B cell (primary cell): ENCODE measurements around the gene CASP1. TPM values are rescaled to one million over a fixed set of nuclear protein-coding genes. Genes with fewer than 3 reads are reported as not detected.

ENCODE experiments used
- ATAC-seq: fragments of 200-7000 bp; cut with Tn5 transposase; one replicate; pipeline ENCODE4 v1.10.0; 2021; ENCODE audit warnings: low read depth, mild to moderate bottlenecking, moderate number of reproducible peaks, moderate library complexity
- CTCF ChIA-PET: fragments of 350-600 bp; sonication (Branson Sonifier 250); formaldehyde crosslinking; loops from one replicate; lab custom pipeline; 2021; ENCODE audit warnings: antibody characterized with exemption, inconsistent platforms; lab: Charles Lee
- POLR2A ChIA-PET: fragments of 350-600 bp; sonication (Branson Sonifier 250); formaldehyde crosslinking; loops from one replicate; lab custom pipeline; 2021; ENCODE audit warnings: antibody characterized with exemption; lab: Charles Lee
- DNase-seq: peaks from one replicate; pipeline ENCODE4 v3.0.0; 2013
- H2AFZ ChIP-seq: 2 replicates; pipeline ENCODE4 v1.6.1; 2012; ENCODE audit warnings: mild to moderate bottlenecking, low read depth, low read length; ENCODE audit not compliant: insufficient read depth, poor library complexity, severe bottlenecking
- H3K27ac ChIP-seq, 2 donors: 1 replicate in 1 of 2; 2 replicates in 1 of 2; pipeline ENCODE4 v1.5.1; 2012 to 2013; ENCODE audit warnings: low read length in 2 of 2, mild to moderate bottlenecking in 2 of 2, moderate library complexity in 1 of 2
- H3K27me3 ChIP-seq, 4 experiments: fragments of 200-600 bp in 1 of 4; sonication (generic) in 1 of 4; replicated peaks in 1 of 4; 1 replicate in 2 of 4; 2 replicates in 2 of 4; pipeline versions ENCODE4 v1.6.1 to v1.7.0; 2013 to 2016; ENCODE audit warnings: low read length in 3 of 4, mild to moderate bottlenecking in 2 of 4, mixed read lengths in 1 of 4, moderate library complexity in 1 of 4; ENCODE audit not compliant: insufficient read depth in 4 of 4, control insufficient read depth in 3 of 4; ENCODE audit errors: control extremely low read depth in 1 of 4
- H3K36me3 ChIP-seq, 2 experiments: replicated peaks in 1 of 2; 1 replicate in 1 of 2; 2 replicates in 1 of 2; pipeline versions ENCODE4 v1.6.1 to v1.7.1; 2013; ENCODE audit warnings: low read length in 1 of 2; ENCODE audit not compliant: insufficient read depth in 2 of 2, control insufficient read depth in 1 of 2; ENCODE audit errors: control extremely low read depth in 1 of 2, extremely low read depth in 1 of 2
- H3K4me1 ChIP-seq, 2 donors: fragments of 200-600 bp in 1 of 2; sonication (generic) in 1 of 2; 1 replicate in 1 of 2; 2 replicates in 1 of 2; pipeline versions ENCODE4 v1.5.1 to v1.6.1; 2013 to 2017; ENCODE audit warnings: low read length in 2 of 2; ENCODE audit not compliant: control insufficient read depth in 2 of 2, insufficient read depth in 2 of 2
- H3K4me2 ChIP-seq: replicated peaks from 2 replicates; pipeline ENCODE3; 2012; ENCODE audit warnings: mild to moderate bottlenecking, low read depth, low read length; ENCODE audit not compliant: poor library complexity, severe bottlenecking
- H3K4me3 ChIP-seq, 5 experiments: fragments of 200-600 bp in 1 of 5; sonication (generic) in 1 of 5; 1 replicate in 3 of 5; 2 replicates in 2 of 5; pipeline versions ENCODE4 v1.5.1 to v1.7.0; 2011 to 2016; ENCODE audit warnings: low read length in 4 of 5, mild to moderate bottlenecking in 4 of 5, low read depth in 2 of 5, control low read depth in 1 of 5, moderate library complexity in 1 of 5; ENCODE audit not compliant: insufficient read depth in 1 of 5; ENCODE audit errors: control extremely low read depth in 1 of 5, extremely low read depth in 1 of 5
- H3K79me2 ChIP-seq: fragments of 200-600 bp; sonication (generic); one replicate; pipeline ENCODE4 v1.6.0; 2016; ENCODE audit warnings: low read length; ENCODE audit not compliant: control insufficient read depth, insufficient read depth
- H3K9ac ChIP-seq: fragments of 200-600 bp; sonication (generic); 2 replicates; pipeline ENCODE4 v1.6.1; 2017; ENCODE audit warnings: mild to moderate bottlenecking, low read length, moderate library complexity
- H3K9me3 ChIP-seq, 3 donors: one replicate each; pipeline versions ENCODE4 v1.6.1 to v1.7.1; 2013; ENCODE audit warnings: low read length in 2 of 3; ENCODE audit not compliant: control insufficient read depth in 2 of 3, insufficient read depth in 1 of 3; ENCODE audit errors: control extremely low read depth in 1 of 3
- H4K20me1 ChIP-seq: 2 replicates; pipeline ENCODE4 v1.6.0; 2012; ENCODE audit warnings: mild to moderate bottlenecking, low read length; ENCODE audit not compliant: insufficient read depth, control insufficient read depth, poor library complexity, severe bottlenecking
- H3K27ac Mint-ChIP-seq: one replicate; pipeline ENCODE4 v1.8.0; 2021; ENCODE audit warnings: mixed read lengths
- H3K27me3 Mint-ChIP-seq: one replicate; pipeline ENCODE4 v1.8.0; 2021; ENCODE audit warnings: mixed read lengths
- H3K4me1 Mint-ChIP-seq: one replicate; pipeline ENCODE4 v1.8.0; 2021; ENCODE audit warnings: mixed read lengths
- H3K4me3 Mint-ChIP-seq: one replicate; pipeline ENCODE4 v1.8.0; 2021; ENCODE audit warnings: mixed read lengths
- H3K9me3 Mint-ChIP-seq: one replicate; pipeline ENCODE4 v1.8.0; 2022; ENCODE audit warnings: mixed read lengths; ENCODE audit not compliant: insufficient read depth
- CTCF ChIP-seq: fragments of 200-600 bp; IDR thresholded peaks from one replicate; pipeline ENCODE4 v1.8.0; 2022; ENCODE audit warnings: antibody characterized with exemption, mild to moderate bottlenecking
- EZH2 ChIP-seq: IDR thresholded peaks from 2 replicates; pipeline ENCODE4 v1.6.1; 2012; ENCODE audit warnings: borderline replicate concordance, low read depth, mild to moderate bottlenecking, moderate library complexity, low read length; ENCODE audit not compliant: insufficient read depth, poor library complexity, severe bottlenecking
- WGBS: methylation state at CpG from one replicate; pipeline ENCODE4 v1.1.5; 2013; ENCODE audit warnings: missing lambda C conversion rate; ENCODE audit not compliant: insufficient coverage; 5-methylcytosine and 5-hydroxymethylcytosine counted together
- intact Hi-C: fragments of 100-400 bp; cut with micrococcal nuclease; formaldehyde crosslinking; loops from one replicate; pipeline ENCODE4 v1.10.0; 2022
- polyA plus RNA-seq: library from polyadenylated mRNA; depleted of rRNA; stranded (reverse); fragments of >200 nt; gene quantifications from 2 replicates; pipeline ENCODE4 v1.2.3, GENCODE V29; 2012
- total RNA-seq, 2 donors: library from RNA; stranded (reverse); fragments of 120-200 nt in 1 of 2; gene quantifications; 1 replicate in 1 of 2; 2 replicates in 1 of 2; pipeline versions ENCODE4 v1.2.3 to v1.2.4, GENCODE V29; 2013 to 2022

Gene CASP1
- total and polyA plus RNA-seq, 2 donors (not counting 1 experiment from before 2014, with no cell fraction given), result 28.4 to 31.9 TPM

- DNase-seq, result no peak
- H3K9me3 Mint-ChIP-seq, result no peaks in the 10 kb centered on the region
- Histone ChIP-seq H3K27me3 (no peaks in the 10 kb centered on the region), H3K79me2 (no peaks in the 10 kb centered on the region), H3K4me1 (no peaks in the 10 kb centered on the region), H3K9me3 (peaks cover 0 to 4% (median 0%) of the 10 kb centered on the region in 3 donors), H4K20me1 (no peaks in the 10 kb centered on the region), H3K9ac (no peak overlapping the region), H3K36me3 (no peaks in the 10 kb centered on the region), H3K27ac (no peak overlapping the region), H3K4me2 (no peak overlapping the region), H3K4me3 (no peak overlapping the region), H2AFZ (no peak overlapping the region)
- no peaks in the 10 kb centered on the region for H3K27me3 Mint-ChIP-seq
- ATAC-seq, result no peak
- H3K4me3 Mint-ChIP-seq, result no peak overlapping the region
- TF ChIP-seq CTCF (no peak), EZH2 (no peak)
- CTCF ChIA-PET, result no interaction called here
- POLR2A ChIA-PET, result no interaction called here
- whole genome bisulfite sequencing, result 100% methylated on average over 1 of the region's 1 CpG
- intact Hi-C loops, result no loop called here
- H3K4me1 Mint-ChIP-seq, result no peaks in the 10 kb centered on the region
- no peak overlapping the region for H3K27ac Mint-ChIP-seq
Observed at GRCh38 chr11:104979839-104980238, 55.1 kb downstream of the CASP1 start.

Other genes with a start within 250 kb of the CASP1 start
- gene CASP12, start 136.7 kb downstream of the CASP1 start, total RNA-seq, result not detected in 2 replicates
- gene CASP12, start 136.7 kb downstream of the CASP1 start, polyA plus RNA-seq, result 0.09 TPM in 1 of 2 replicates, not detected in the other
- 72.4 and 82.8 TPM in 2 replicates for gene CASP4, start 66.6 kb downstream of the CASP1 start, total RNA-seq
- 117 and 157 TPM in 2 replicates for gene CASP4, start 66.6 kb downstream of the CASP1 start, polyA plus RNA-seq
- gene CASP5, start 12.0 kb downstream of the CASP1 start, total RNA-seq, result 0.29 TPM in 1 of 2 replicates, not detected in the other
- gene CASP5, start 12.0 kb downstream of the CASP1 start, polyA plus RNA-seq, result 0.09 TPM in 1 of 2 replicates, not detected in the other
- 25.0 and 33.6 TPM in 2 replicates for gene CARD16, start 10.2 kb upstream of the CASP1 start, total RNA-seq
- gene CARD16, start 10.2 kb upstream of the CASP1 start, polyA plus RNA-seq, result 30.1 and 33.5 TPM in 2 replicates
- not detected in 2 replicates for gene CARD18, start 104.6 kb upstream of the CASP1 start, total RNA-seq
- gene CARD18, start 104.6 kb upstream of the CASP1 start, polyA plus RNA-seq, result not detected in 2 replicates